ENCODE results near the gene PIK3R1.

DNA sequence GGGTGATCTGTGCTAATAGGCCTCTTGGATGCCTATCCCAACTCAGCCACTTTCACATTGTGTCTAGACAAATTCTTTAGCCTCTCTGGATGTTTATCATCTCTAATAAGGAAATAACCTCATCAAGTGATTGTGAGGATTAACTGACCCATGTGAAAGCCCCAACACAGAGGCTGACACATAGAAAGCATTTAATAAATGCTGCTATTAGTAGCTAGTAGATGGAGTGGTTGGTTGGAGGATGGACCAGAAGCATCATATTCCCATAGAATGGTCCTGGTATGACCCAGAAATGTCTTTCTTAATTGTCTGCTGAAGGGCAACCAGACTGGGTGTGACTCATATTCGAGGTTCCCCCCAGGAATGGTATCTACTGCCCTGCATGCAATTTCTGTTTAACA lies 124.4 kb downstream of the PIK3R1 start:
- TF ChIP-seq POLR2A (IDR thresholded peaks at IDR 0.05; ENCODE audit: low read depth) = no peak
- no peak for TF ChIP-seq EP300 (IDR thresholded peaks at IDR 0.05)
- TF ChIP-seq, protein P1, sequence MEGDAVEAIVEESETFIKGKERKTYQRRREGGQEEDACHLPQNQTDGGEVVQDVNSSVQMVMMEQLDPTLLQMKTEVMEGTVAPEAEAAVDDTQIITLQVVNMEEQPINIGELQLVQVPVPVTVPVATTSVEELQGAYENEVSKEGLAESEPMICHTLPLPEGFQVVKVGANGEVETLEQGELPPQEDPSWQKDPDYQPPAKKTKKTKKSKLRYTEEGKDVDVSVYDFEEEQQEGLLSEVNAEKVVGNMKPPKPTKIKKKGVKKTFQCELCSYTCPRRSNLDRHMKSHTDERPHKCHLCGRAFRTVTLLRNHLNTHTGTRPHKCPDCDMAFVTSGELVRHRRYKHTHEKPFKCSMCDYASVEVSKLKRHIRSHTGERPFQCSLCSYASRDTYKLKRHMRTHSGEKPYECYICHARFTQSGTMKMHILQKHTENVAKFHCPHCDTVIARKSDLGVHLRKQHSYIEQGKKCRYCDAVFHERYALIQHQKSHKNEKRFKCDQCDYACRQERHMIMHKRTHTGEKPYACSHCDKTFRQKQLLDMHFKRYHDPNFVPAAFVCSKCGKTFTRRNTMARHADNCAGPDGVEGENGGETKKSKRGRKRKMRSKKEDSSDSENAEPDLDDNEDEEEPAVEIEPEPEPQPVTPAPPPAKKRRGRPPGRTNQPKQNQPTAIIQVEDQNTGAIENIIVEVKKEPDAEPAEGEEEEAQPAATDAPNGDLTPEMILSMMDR (IDR thresholded peaks at IDR 0.05) = no peak
- no peak for TF ChIP-seq POLR2AphosphoS5 (IDR thresholded peaks at IDR 0.05)
